Suppressor macrophage (primary cell): ENCODE data around the gene ZAP70.

Experiments used
- DNase-seq, 4 experiments: peaks; one replicate each; pipeline ENCODE4 v3.0.0-alpha.2; 2020 to 2022

ZAP70 gene

GRCh38 chr2:97734061-97735051 is 21.0 kb downstream of the ZAP70 start:
- no peak for DNase-seq

- DNase-seq = no peak
Measured at GRCh38 chr2:97735161-97735561, 21.8 kb downstream of the ZAP70 start.

GRCh38 chr2:97736185-97736584 is 22.8 kb downstream of the ZAP70 start:
- no peak for DNase-seq

- no peak for DNase-seq
Measured at GRCh38 chr2:97736608-97737330, 23.4 kb downstream of the ZAP70 start.

GRCh38 chr2:97737421-97738178 is 24.2 kb downstream of the ZAP70 start:
- DNase-seq = no peak

- DNase-seq = no peak
Measured at GRCh38 chr2:97738179-97739019, 25.0 kb downstream of the ZAP70 start.

GRCh38 chr2:97739020-97739892 is 25.9 kb downstream of the ZAP70 start:
- no peak for DNase-seq

GRCh38 chr2:97739893-97740245 is 26.5 kb downstream of the ZAP70 start:
- no peak for DNase-seq

- peak; percentile 64 to 73 (median 69) for DNase-seq
Measured at GRCh38 chr2:97740590-97741182, 27.3 kb downstream of the ZAP70 start.

GRCh38 chr2:97741251-97741650 is 27.9 kb downstream of the ZAP70 start:
- no peak for DNase-seq

GRCh38 chr2:97741686-97742085 is 28.3 kb downstream of the ZAP70 start:
- no peak for DNase-seq

GRCh38 chr2:97742381-97742847 is 29.0 kb downstream of the ZAP70 start:
- peak; percentile 12 to 41 (median 24) for DNase-seq

GRCh38 chr2:97743913-97744312 is 30.5 kb downstream of the ZAP70 start:
- DNase-seq = no peak

- DNase-seq = no peak
Measured at GRCh38 chr2:97745474-97746174, 32.2 kb downstream of the ZAP70 start.

- no peak for DNase-seq
Measured at GRCh38 chr2:97747285-97747684, 33.9 kb downstream of the ZAP70 start.

- DNase-seq = no peak
Measured at GRCh38 chr2:97747716-97748115, 34.3 kb downstream of the ZAP70 start.

- no peak for DNase-seq
Measured at GRCh38 chr2:97749581-97749980, 36.2 kb downstream of the ZAP70 start.

- no peak for DNase-seq
Measured at GRCh38 chr2:97750017-97750416, 36.6 kb downstream of the ZAP70 start.

- no peak for DNase-seq
Measured at GRCh38 chr2:97751752-97752151, 38.4 kb downstream of the ZAP70 start.
